IMR-90 (cell line): ENCODE data around the gene KPTN. TPM values are rescaled to one million over a fixed set of nuclear protein-coding genes. Genes with fewer than 3 reads are reported as not detected.

Experiments
- ATAC-seq: fragments of 200-7000 bp; cut with Tn5 transposase; 2 replicates; pipeline ENCODE4 v1.9.1; 2020; ENCODE audit warnings: low read depth, mild to moderate bottlenecking, moderate library complexity
- BruUV-seq: library from RNA; stranded (reverse); fragments of 400-500 nt; replicated peaks from 2 replicates; lab custom pipeline; 2021; lab: Mats Ljungman, UMichigan
- CTCF ChIA-PET: fragments of 300-600 bp; formaldehyde crosslinking; extraction: SDS; loops from one replicate; lab custom pipeline; 2021; ENCODE audit warnings: antibody characterized with exemption; lab: Yijun Ruan, JAX
- POLR2A ChIA-PET: fragments of 300-600 bp; sonication (Branson Sonifier 250); formaldehyde crosslinking; loops from one replicate; lab custom pipeline; 2022; ENCODE audit warnings: antibody characterized with exemption; ENCODE audit not compliant: unreplicated experiment; lab: Charles Lee
- DNase-seq: peaks from one replicate; pipeline ENCODE4 v3.0.0; 2013
- H2AFZ ChIP-seq: replicated peaks from 2 replicates; pipeline ENCODE3; 2013; ENCODE audit warnings: low read length, mild to moderate bottlenecking; ENCODE audit not compliant: poor library complexity
- H2AK5ac ChIP-seq: 2 replicates; pipeline ENCODE4 v1.6.1; 2013; ENCODE audit warnings: low read depth, low read length, inconsistent platforms
- H2AK9ac ChIP-seq: replicated peaks from 2 replicates; pipeline ENCODE3; 2013; ENCODE audit warnings: mild to moderate bottlenecking, low read depth, low read length, moderate library complexity; ENCODE audit not compliant: poor library complexity
- H2BK120ac ChIP-seq: 2 replicates; pipeline ENCODE4 v1.6.1; 2013; ENCODE audit warnings: low read depth, low read length, inconsistent platforms
- H2BK15ac ChIP-seq: 3 replicates; pipeline ENCODE4 v1.6.1; 2013; ENCODE audit warnings: low read depth, low read length, inconsistent platforms
- H2BK20ac ChIP-seq: 2 replicates; pipeline ENCODE4 v1.6.1; 2013; ENCODE audit warnings: low read depth, mild to moderate bottlenecking, inconsistent platforms, low read length, moderate library complexity
- H2BK5ac ChIP-seq: 2 replicates; pipeline ENCODE4 v1.6.1; 2013; ENCODE audit warnings: mild to moderate bottlenecking, low read depth, low read length, inconsistent platforms; ENCODE audit not compliant: poor library complexity, severe bottlenecking
- H3K14ac ChIP-seq: replicated peaks from 2 replicates; pipeline ENCODE4 v1.6.1; 2013; ENCODE audit warnings: low read depth, low read length, inconsistent platforms
- H3K18ac ChIP-seq: 2 replicates; pipeline ENCODE4 v1.6.1; 2013; ENCODE audit warnings: low read depth, low read length, control low read depth
- H3K23ac ChIP-seq: 2 replicates; pipeline ENCODE4 v1.6.1; 2013; ENCODE audit warnings: low read depth, low read length, inconsistent platforms
- H3K27ac ChIP-seq: 2 replicates; pipeline ENCODE4 v1.5.1; 2013; ENCODE audit warnings: mild to moderate bottlenecking, control low read depth, low read length; ENCODE audit not compliant: insufficient read depth
- H3K27me3 ChIP-seq: 2 replicates; pipeline ENCODE4 v1.6.1; 2013; ENCODE audit warnings: low read length; ENCODE audit not compliant: control insufficient read depth, insufficient read depth
- H3K36me3 ChIP-seq: 2 replicates; pipeline ENCODE4 v1.6.1; 2013; ENCODE audit warnings: low read length, mixed read lengths; ENCODE audit not compliant: control insufficient read depth, insufficient read depth
- H3K4ac ChIP-seq: 2 replicates; pipeline ENCODE4 v1.6.1; 2013; ENCODE audit warnings: low read depth, low read length, inconsistent platforms
- H3K4me1 ChIP-seq: 2 replicates; pipeline ENCODE4 v1.6.1; 2013; ENCODE audit warnings: low read length, mixed read lengths; ENCODE audit not compliant: control insufficient read depth, insufficient read depth
- H3K4me2 ChIP-seq: 2 replicates; pipeline ENCODE4 v1.6.1; 2013; ENCODE audit warnings: low read depth, mild to moderate bottlenecking, control low read depth, low read length, moderate library complexity
- H3K4me3 ChIP-seq: 2 replicates; pipeline ENCODE4 v1.5.1; 2013; ENCODE audit warnings: low read depth, mild to moderate bottlenecking, control low read depth, low read length, moderate library complexity; ENCODE audit not compliant: insufficient read depth
- H3K56ac ChIP-seq: 2 replicates; pipeline ENCODE4 v1.6.1; 2013; ENCODE audit warnings: low read length, inconsistent platforms; ENCODE audit not compliant: insufficient read depth; ENCODE audit errors: extremely low read depth
- H3K79me1 ChIP-seq, 2 experiments: 2 replicates each; pipeline ENCODE4 v1.6.1; 2013; ENCODE audit warnings: low read length in 2 of 2, inconsistent platforms in 1 of 2, low read depth in 1 of 2
- H3K9ac ChIP-seq: 2 replicates; pipeline ENCODE4 v1.6.1; 2013; ENCODE audit warnings: low read depth, low read length, control low read depth
- H3K9me1 ChIP-seq: 2 replicates; pipeline ENCODE4 v1.6.1; 2013; ENCODE audit warnings: low read length, inconsistent platforms; ENCODE audit not compliant: insufficient read depth
- H3K9me3 ChIP-seq: 2 replicates; pipeline ENCODE4 v1.6.1; 2013; ENCODE audit warnings: low read length; ENCODE audit not compliant: control insufficient read depth, insufficient read depth
- H4K20me1 ChIP-seq: 2 replicates; pipeline ENCODE4 v1.6.1; 2013; ENCODE audit warnings: low read length, inconsistent platforms; ENCODE audit not compliant: insufficient read depth
- H4K5ac ChIP-seq: 2 replicates; pipeline ENCODE4 v1.6.1; 2013; ENCODE audit warnings: mild to moderate bottlenecking, low read depth, low read length, control low read depth
- H4K8ac ChIP-seq, 2 experiments: 2 replicates each; pipeline ENCODE4 v1.6.1; 2013; ENCODE audit warnings: low read depth in 2 of 2, low read length in 2 of 2, control low read depth in 1 of 2, inconsistent platforms in 1 of 2
- H4K91ac ChIP-seq: 2 replicates; pipeline ENCODE4 v1.6.1; 2013; ENCODE audit warnings: low read depth, low read length, inconsistent platforms; ENCODE audit not compliant: insufficient read depth
- BHLHE40 ChIP-seq: fragments of 150-350 bp; IDR thresholded peaks from 2 replicates; pipeline ENCODE4 v1.6.1; 2016; ENCODE audit warnings: mild to moderate bottlenecking, low read depth, low read length
- CEBPB ChIP-seq: IDR thresholded peaks from 2 replicates; pipeline ENCODE4 v1.6.1; 2012; ENCODE audit warnings: low read depth, low read length, improper control_type of control experiment
- CHD1 ChIP-seq: IDR thresholded peaks from 2 replicates; pipeline ENCODE4 v1.6.1; 2012; ENCODE audit warnings: low read depth, low read length, improper control_type of control experiment
- ELK1 ChIP-seq: fragments of 150-350 bp; IDR thresholded peaks from 2 replicates; pipeline ENCODE4 v1.6.1; 2016; ENCODE audit warnings: low read depth, mild to moderate bottlenecking, low read length, moderate library complexity, borderline replicate concordance
- FOS ChIP-seq: fragments of 150-350 bp; IDR thresholded peaks from 2 replicates; pipeline ENCODE4 v1.6.1; 2016; ENCODE audit warnings: low read depth, low read length
- MAFK ChIP-seq: IDR thresholded peaks from 2 replicates; pipeline ENCODE4 v1.6.1; 2012; ENCODE audit warnings: low read depth, low read length, improper control_type of control experiment
- MAZ ChIP-seq: IDR thresholded peaks from 2 replicates; pipeline ENCODE4 v1.6.1; 2012; ENCODE audit warnings: low read depth, mild to moderate bottlenecking, low read length, improper control_type of control experiment, moderate library complexity, borderline replicate concordance
- MXI1 ChIP-seq: IDR thresholded peaks from 2 replicates; pipeline ENCODE4 v1.6.1; 2012; ENCODE audit warnings: low read depth, mild to moderate bottlenecking, low read length, moderate library complexity, borderline replicate concordance
- NFE2L2 ChIP-seq: fragments of 150-350 bp; IDR thresholded peaks from 2 replicates; pipeline ENCODE4 v1.6.1; 2016; ENCODE audit warnings: low read depth, mild to moderate bottlenecking, low read length
- POLR2A ChIP-seq: IDR thresholded peaks from 2 replicates; pipeline ENCODE4 v1.6.1; 2012; ENCODE audit warnings: mild to moderate bottlenecking, low read depth, low read length
- RAD21 ChIP-seq: IDR thresholded peaks from 2 replicates; pipeline ENCODE4 v1.6.1; 2012; ENCODE audit warnings: low read length, improper control_type of control experiment
- RCOR1 ChIP-seq: IDR thresholded peaks from 2 replicates; pipeline ENCODE4 v1.6.1; 2012; ENCODE audit warnings: mild to moderate bottlenecking, low read length, improper control_type of control experiment; ENCODE audit not compliant: insufficient replicate concordance
- RFX5 ChIP-seq: IDR thresholded peaks from 2 replicates; pipeline ENCODE4 v1.8.0; 2012; ENCODE audit warnings: low read depth, mild to moderate bottlenecking, low read length, moderate library complexity
- SMC3 ChIP-seq: fragments of 150-350 bp; IDR thresholded peaks from 2 replicates; pipeline ENCODE4 v1.6.1; 2016; ENCODE audit warnings: low read depth, mild to moderate bottlenecking, antibody characterized with exemption, low read length, moderate library complexity
- WGBS, 2 experiments: methylation state at CpG; one replicate each; pipeline versions ENCODE4 v1.1.5 to v1.1.7; 2013; ENCODE audit warnings: missing lambda C conversion rate in 2 of 2; ENCODE audit not compliant: insufficient read length in 1 of 2; ENCODE audit errors: extremely low coverage in 2 of 2; 5-methylcytosine and 5-hydroxymethylcytosine counted together
- dilution Hi-C: fragments of 300-500 bp; cut with HindIII; formaldehyde crosslinking; loops from one replicate; pipeline ENCODE4 v1.14.3; 2018; ENCODE audit warnings: low sequenced_read_pairs; ENCODE audit not compliant: unreplicated experiment
- in situ Hi-C: fragments of 300-500 bp; cut with MboI; formaldehyde crosslinking; loops from 3 replicates; pipeline ENCODE4 v1.14.3; 2019; ENCODE audit warnings: low sequenced_read_pairs, inconsistent platforms, mixed read lengths
- intact Hi-C: fragments of 100-400 bp; cut with micrococcal nuclease; formaldehyde crosslinking; loops from 2 replicates; pipeline ENCODE4 v1.10.0; 2022
- polyA plus RNA-seq, 3 experiments: library from polyadenylated mRNA; depleted of rRNA; stranded (reverse); fragments of >200 nt; gene quantifications; 2 replicates each; pipeline ENCODE4 v1.2.3, GENCODE V29; 2012; ENCODE audit warnings: low replicate concordance in 1 of 3
- total RNA-seq: library from RNA; depleted of rRNA; stranded (reverse); fragments of >200 nt; gene quantifications from 2 replicates; pipeline ENCODE4 v1.2.3, GENCODE V29; 2012
- TF ChIP-seq, protein P1 (sequence below): conservative IDR thresholded peaks from 2 replicates; pipeline ENCODE4 v1.5.1; 2012; ENCODE audit warnings: mild to moderate bottlenecking, low read depth, low read length, improper control_type of control experiment
- TF ChIP-seq, protein P2 (sequence below): fragments of 150-350 bp; IDR thresholded peaks from 2 replicates; pipeline ENCODE4 v1.6.1; 2017; ENCODE audit warnings: mild to moderate bottlenecking, antibody characterized with exemption, low read length, low read depth

The KPTN gene
- total and polyA plus RNA-seq, 2 of the 4 experiments (the other 2 are of a cell fraction) = 4.1 to 15.4 TPM

DNA sequence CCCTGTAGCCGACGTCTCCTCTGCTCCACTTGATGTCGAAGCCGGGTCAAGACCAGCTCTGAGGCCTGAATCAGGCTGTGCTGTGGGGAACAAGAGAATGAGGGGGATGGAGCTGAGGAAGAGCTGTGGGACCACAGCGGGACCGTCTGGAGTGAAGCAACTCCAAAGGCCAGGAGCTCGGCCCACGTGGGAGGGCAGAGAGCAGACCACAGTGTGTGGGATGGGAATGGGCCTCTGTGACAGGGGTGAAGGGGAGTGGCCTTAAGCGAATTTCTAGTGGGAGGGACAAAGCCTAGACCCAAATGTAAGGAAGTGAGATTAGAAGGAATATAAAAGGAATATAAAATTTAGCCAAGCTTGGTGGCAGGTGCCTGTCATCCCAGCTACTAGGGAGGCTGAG is 8.6 kb downstream of the KPTN start:
- ChIA-PET POLR2A (no interaction called here), CTCF (no interaction called here)
- dilution Hi-C loops = no loop called here
- H3K27me3 ChIP-seq = peaks cover 15% of the 10 kb centered on the region
- no peak overlapping the region for H3K9ac ChIP-seq
- H3K27ac ChIP-seq = no peak overlapping the region
- no peak overlapping the region for H3K18ac ChIP-seq
- H2BK120ac ChIP-seq = no peak overlapping the region
- H3K4ac ChIP-seq = no peak overlapping the region
- no peaks in the 10 kb centered on the region for H3K9me1 ChIP-seq
- no peak overlapping the region for H3K23ac ChIP-seq
- H4K8ac ChIP-seq = no peak overlapping the region
- no peak overlapping the region for H4K5ac ChIP-seq
- H4K20me1 ChIP-seq = no peaks in the 10 kb centered on the region; the same call in 1 of the 2 replicates
- no peak overlapping the region for H2AK5ac ChIP-seq
- H2BK5ac ChIP-seq = no peak overlapping the region
- H2BK15ac ChIP-seq = no peak overlapping the region
- no peaks in the 10 kb centered on the region for H3K79me1 ChIP-seq
- no peaks in the 10 kb centered on the region for H3K9me3 ChIP-seq
- 67% methylated on average over 6 of the region's 9 CpGs; no CpG with 5 or more reads in 1 of the 2 experiments for WGBS, 2 experiments
- H3K4me1 ChIP-seq = no peaks in the 10 kb centered on the region
- no peak overlapping the region for H4K91ac ChIP-seq
- no peak overlapping the region for H3K14ac ChIP-seq
- TF ChIP-seq CHD1 (no peak), FOS (no peak), MAFK (no peak), SMC3 (no peak), RAD21 (no peak), BHLHE40 (no peak), MAZ (no peak), MXI1 (no peak), POLR2A (no peak), RFX5 (no peak), NFE2L2 (no peak), RCOR1 (no peak), CEBPB (no peak), ELK1 (no peak)
- TF ChIP-seq, protein P1, sequence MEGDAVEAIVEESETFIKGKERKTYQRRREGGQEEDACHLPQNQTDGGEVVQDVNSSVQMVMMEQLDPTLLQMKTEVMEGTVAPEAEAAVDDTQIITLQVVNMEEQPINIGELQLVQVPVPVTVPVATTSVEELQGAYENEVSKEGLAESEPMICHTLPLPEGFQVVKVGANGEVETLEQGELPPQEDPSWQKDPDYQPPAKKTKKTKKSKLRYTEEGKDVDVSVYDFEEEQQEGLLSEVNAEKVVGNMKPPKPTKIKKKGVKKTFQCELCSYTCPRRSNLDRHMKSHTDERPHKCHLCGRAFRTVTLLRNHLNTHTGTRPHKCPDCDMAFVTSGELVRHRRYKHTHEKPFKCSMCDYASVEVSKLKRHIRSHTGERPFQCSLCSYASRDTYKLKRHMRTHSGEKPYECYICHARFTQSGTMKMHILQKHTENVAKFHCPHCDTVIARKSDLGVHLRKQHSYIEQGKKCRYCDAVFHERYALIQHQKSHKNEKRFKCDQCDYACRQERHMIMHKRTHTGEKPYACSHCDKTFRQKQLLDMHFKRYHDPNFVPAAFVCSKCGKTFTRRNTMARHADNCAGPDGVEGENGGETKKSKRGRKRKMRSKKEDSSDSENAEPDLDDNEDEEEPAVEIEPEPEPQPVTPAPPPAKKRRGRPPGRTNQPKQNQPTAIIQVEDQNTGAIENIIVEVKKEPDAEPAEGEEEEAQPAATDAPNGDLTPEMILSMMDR = no peak
- TF ChIP-seq, protein P2, sequence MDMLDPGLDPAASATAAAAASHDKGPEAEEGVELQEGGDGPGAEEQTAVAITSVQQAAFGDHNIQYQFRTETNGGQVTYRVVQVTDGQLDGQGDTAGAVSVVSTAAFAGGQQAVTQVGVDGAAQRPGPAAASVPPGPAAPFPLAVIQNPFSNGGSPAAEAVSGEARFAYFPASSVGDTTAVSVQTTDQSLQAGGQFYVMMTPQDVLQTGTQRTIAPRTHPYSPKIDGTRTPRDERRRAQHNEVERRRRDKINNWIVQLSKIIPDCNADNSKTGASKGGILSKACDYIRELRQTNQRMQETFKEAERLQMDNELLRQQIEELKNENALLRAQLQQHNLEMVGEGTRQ = no peak
- no peak overlapping the region for H2AFZ ChIP-seq
- in situ Hi-C loops = no loop called here
- H3K4me2 ChIP-seq = no peak overlapping the region
- H2AK9ac ChIP-seq = no peak overlapping the region
- no peaks in the 10 kb centered on the region for H3K36me3 ChIP-seq
- no peak overlapping the region for H3K4me3 ChIP-seq
- peak; percentile 5 for DNase-seq
- intact Hi-C loops = no loop called here
- no peak overlapping the region for H3K56ac ChIP-seq
- no TSS peak for BruUV-seq
- no peak for ATAC-seq
- H2BK20ac ChIP-seq = no peak overlapping the region
